MCF 10A (cell line): ENCODE results near the gene COL6A1. TPM values are rescaled to one million over a fixed set of nuclear protein-coding genes. Genes with fewer than 3 reads are reported as not detected.

Experiments used
- BruUV-seq: library from RNA; stranded (reverse); fragments of 400-500 nt; replicated peaks from 2 replicates; lab custom pipeline; 2021; lab: Mats Ljungman, UMichigan
- CTCF ChIA-PET: fragments of 300-600 bp; sonication (Branson Sonifier 250); formaldehyde crosslinking; extraction: SDS; loops from one replicate; lab custom pipeline; 2021; ENCODE audit warnings: antibody characterized with exemption, inconsistent platforms; lab: Yijun Ruan, JAX
- POLR2A ChIA-PET: fragments of 300-600, 350-650 bp; sonication (Branson Sonifier 250); formaldehyde crosslinking; extraction: SDS; loops from one replicate; lab custom pipeline; 2020; ENCODE audit warnings: antibody characterized with exemption, inconsistent platforms; lab: Yijun Ruan, JAX
- DNase-seq: peaks from one replicate; pipeline ENCODE4 v3.0.0-alpha.2; 2018; ENCODE audit not compliant: unreplicated experiment
- H3K27ac Mint-ChIP-seq: one replicate; pipeline ENCODE4 v1.8.0; 2022; ENCODE audit warnings: mild to moderate bottlenecking, low read depth, mixed read lengths; ENCODE audit not compliant: unreplicated experiment
- H3K27me3 Mint-ChIP-seq: one replicate; pipeline ENCODE4 v1.8.0; 2022; ENCODE audit warnings: mixed read lengths; ENCODE audit not compliant: insufficient read depth, unreplicated experiment
- H3K36me3 Mint-ChIP-seq: one replicate; pipeline ENCODE4 v1.8.0; 2022; ENCODE audit warnings: mild to moderate bottlenecking, moderate library complexity, mixed read lengths; ENCODE audit not compliant: insufficient read depth, unreplicated experiment
- H3K4me1 Mint-ChIP-seq: one replicate; pipeline ENCODE4 v1.8.0; 2022; ENCODE audit warnings: mixed read lengths; ENCODE audit not compliant: insufficient read depth, unreplicated experiment
- H3K4me3 Mint-ChIP-seq: one replicate; pipeline ENCODE4 v1.8.0; 2022; ENCODE audit warnings: mild to moderate bottlenecking, moderate library complexity, mixed read lengths; ENCODE audit not compliant: unreplicated experiment
- H3K9me3 Mint-ChIP-seq: one replicate; pipeline ENCODE4 v1.8.0; 2022; ENCODE audit warnings: mixed read lengths; ENCODE audit not compliant: unreplicated experiment
- intact Hi-C: fragments of 100-400 bp; cut with micrococcal nuclease; formaldehyde crosslinking; loops from 2 replicates; pipeline ENCODE4 v1.14.1; 2022
- total RNA-seq: library from RNA; stranded (reverse); gene quantifications from 2 replicates; pipeline ENCODE4 v1.2.3, GENCODE V29; 2022
- TF ChIP-seq, protein P1 (sequence below): fragments of 200-600 bp; IDR thresholded peaks from one replicate; pipeline ENCODE4 v1.8.0; 2022; ENCODE audit warnings: antibody characterized with exemption, mild to moderate bottlenecking; ENCODE audit not compliant: unreplicated experiment

Gene COL6A1
- total RNA-seq, 1 experiment from 2014 or later = 3.2 TPM

DNA sequence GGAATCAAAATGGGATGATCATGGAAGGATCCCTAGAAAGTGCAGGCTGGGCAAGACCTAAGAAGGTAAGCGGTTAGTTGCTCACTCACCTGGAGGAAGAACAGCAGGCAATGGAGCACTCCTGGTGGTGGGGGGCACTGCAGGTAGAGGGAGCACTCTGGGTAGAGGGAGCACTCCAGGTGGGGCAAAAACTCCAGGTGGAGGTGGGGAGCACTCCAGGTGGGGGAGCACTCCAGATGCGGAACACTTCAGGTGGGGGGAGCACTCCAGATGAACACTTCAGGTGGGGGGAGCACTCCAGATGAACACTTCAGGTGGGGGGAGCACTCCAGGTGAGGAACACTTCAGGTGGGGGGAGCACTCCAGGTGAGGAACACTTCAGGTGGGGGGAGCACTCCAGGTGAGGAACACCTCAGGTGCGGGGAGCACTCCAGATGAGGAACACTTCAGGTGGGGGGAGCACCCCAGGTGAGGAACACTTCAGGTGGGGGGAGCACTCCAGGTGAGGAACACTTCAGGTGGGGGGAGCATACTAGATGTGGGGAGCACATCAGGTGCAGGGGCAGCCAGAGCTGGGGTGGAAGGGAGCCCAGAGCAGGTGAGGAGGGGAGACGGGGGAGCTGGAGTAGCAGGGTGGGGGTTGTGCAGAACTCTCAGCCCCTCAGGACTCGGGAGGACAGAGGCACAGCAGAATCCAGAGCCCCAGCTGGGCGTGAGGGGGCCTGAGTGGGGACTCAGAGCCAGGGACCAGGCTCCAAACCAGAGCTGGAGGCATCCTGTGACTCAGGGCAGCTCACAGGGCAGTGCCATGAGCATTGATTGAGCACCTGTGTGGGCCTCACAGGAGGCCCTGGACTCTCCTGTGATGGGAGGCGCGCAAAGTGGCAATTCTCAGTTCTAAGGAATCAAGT, 37.7 kb upstream of the COL6A1 start:
- ChIA-PET CTCF (interaction anchor here (0.6 kb wide), 1 partner anchor 815 kb away, joined by 3 read pairs; no protein-coding TSS in a partner anchor), POLR2A (no interaction called here)
- no peaks in the 10 kb centered on the region for H3K4me1 Mint-ChIP-seq
- no peaks in the 10 kb centered on the region for H3K9me3 Mint-ChIP-seq
- H3K27ac Mint-ChIP-seq = no peak overlapping the region
- H3K36me3 Mint-ChIP-seq = no peaks in the 10 kb centered on the region
- no peak for DNase-seq
- peaks cover 28% of the 10 kb centered on the region for H3K27me3 Mint-ChIP-seq
- TF ChIP-seq, protein P1, sequence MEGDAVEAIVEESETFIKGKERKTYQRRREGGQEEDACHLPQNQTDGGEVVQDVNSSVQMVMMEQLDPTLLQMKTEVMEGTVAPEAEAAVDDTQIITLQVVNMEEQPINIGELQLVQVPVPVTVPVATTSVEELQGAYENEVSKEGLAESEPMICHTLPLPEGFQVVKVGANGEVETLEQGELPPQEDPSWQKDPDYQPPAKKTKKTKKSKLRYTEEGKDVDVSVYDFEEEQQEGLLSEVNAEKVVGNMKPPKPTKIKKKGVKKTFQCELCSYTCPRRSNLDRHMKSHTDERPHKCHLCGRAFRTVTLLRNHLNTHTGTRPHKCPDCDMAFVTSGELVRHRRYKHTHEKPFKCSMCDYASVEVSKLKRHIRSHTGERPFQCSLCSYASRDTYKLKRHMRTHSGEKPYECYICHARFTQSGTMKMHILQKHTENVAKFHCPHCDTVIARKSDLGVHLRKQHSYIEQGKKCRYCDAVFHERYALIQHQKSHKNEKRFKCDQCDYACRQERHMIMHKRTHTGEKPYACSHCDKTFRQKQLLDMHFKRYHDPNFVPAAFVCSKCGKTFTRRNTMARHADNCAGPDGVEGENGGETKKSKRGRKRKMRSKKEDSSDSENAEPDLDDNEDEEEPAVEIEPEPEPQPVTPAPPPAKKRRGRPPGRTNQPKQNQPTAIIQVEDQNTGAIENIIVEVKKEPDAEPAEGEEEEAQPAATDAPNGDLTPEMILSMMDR = no peak
- intact Hi-C loops = no loop called here
- no peak overlapping the region for H3K4me3 Mint-ChIP-seq
- BruUV-seq = no TSS peak

- CTCF ChIA-PET = interaction anchor here (0.6 kb wide), 1 partner anchor 816 kb away, joined by 3 read pairs; no protein-coding TSS in a partner anchor
- H3K27ac Mint-ChIP-seq = no peak overlapping the region
- H3K27me3 Mint-ChIP-seq = peaks cover 34% of the 10 kb centered on the region
- DNase-seq = no peak
- no peaks in the 10 kb centered on the region for H3K9me3 Mint-ChIP-seq
- no peaks in the 10 kb centered on the region for H3K4me1 Mint-ChIP-seq
- H3K4me3 Mint-ChIP-seq = no peak overlapping the region
- no TSS peak for BruUV-seq
- POLR2A ChIA-PET = no interaction called here
- TF ChIP-seq, protein P1 = no peak
- intact Hi-C loops = no loop called here
- no peaks in the 10 kb centered on the region for H3K36me3 Mint-ChIP-seq
Observed at GRCh38 chr21:45944601-45945000, 37.0 kb upstream of the COL6A1 start.

DNA sequence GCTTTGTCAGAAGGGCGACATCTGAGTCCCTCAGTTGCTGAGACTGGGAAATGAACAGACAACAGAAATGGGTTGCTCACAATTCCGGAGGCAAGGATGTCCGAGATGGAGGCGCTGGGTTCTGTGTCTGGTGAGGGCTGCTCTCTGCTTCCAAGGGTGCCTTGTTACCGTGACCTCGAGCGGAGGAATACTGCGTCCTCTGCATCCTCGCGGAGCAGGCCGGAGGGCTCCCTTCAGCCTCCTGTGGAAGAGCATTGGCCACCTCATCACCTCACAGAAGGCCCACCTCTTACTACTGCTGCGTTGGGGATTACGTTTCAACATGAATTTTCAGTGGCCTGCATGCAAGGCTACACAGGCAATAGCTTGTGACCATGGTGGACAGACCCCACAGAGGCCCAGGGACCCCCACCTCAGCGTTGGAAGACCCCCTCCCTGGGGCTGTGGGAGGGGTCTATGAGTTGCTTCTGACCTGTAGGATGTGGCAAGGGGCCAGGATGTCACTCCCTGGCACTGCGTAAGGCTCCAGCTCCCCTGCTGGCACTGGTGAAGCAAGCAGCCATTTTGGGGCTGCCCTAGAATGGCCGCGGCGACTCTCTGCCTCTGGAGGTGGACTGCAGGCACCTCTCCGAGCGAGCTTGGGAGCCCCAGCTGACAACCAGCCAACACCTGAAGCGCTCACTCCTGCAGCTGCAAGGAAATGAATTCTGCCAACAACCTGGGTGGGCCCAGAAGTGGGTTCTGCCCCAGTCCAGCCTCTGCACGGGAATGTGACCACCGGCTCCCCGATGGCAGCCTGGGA, 36.3 kb upstream of the COL6A1 start:
- Mint-ChIP-seq H3K9me3 (no peaks in the 10 kb centered on the region), H3K4me3 (no peak overlapping the region), H3K36me3 (no peaks in the 10 kb centered on the region), H3K27me3 (peaks cover 34% of the 10 kb centered on the region), H3K4me1 (peaks cover 4% of the 10 kb centered on the region), H3K27ac (no peak overlapping the region)
- POLR2A ChIA-PET = no interaction called here
- TF ChIP-seq, protein P1 = no peak
- CTCF ChIA-PET = interaction anchor here (0.5 kb wide), 1 partner anchor 10 kb away, joined by 3 read pairs; no protein-coding TSS in a partner anchor
- intact Hi-C loops = no loop called here
- BruUV-seq = no TSS peak
- DNase-seq = no peak

DNA sequence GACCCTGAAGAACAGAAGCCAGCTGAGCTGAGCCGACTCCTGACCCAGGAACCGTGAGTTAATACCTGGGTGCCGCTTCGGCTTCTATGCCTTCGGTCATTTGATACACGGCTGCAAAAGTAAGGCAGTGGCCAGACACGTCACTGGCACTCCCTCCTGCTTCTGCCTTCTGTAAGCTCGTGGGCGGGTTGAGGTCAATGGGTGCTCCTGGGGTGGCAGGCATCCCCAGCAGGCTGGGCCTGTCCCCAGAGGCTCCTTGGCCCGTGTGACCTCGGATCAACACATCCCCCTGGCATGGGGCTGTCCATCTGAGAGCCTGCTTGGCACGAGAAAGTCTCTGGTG, 35.7 kb upstream of the COL6A1 start:
- intact Hi-C loops = no loop called here

More for the DNA sequence above, 35.7 kb upstream of the COL6A1 start:
- H3K9me3 Mint-ChIP-seq = no peaks in the 10 kb centered on the region
- ChIA-PET CTCF (interaction anchor here (0.5 to 1.2 kb wide), 2 partner anchors 11 to 65 kb away, joined by 3 to 4 read pairs; no protein-coding TSS in a partner anchor), POLR2A (interaction anchor here (1.3 kb wide), 1 partner anchor 325 kb away, joined by 3 read pairs; no protein-coding TSS in a partner anchor)
- H3K27ac Mint-ChIP-seq = no peak overlapping the region
- TF ChIP-seq, protein P1 = no peak
- peaks cover 8% of the 10 kb centered on the region for H3K4me1 Mint-ChIP-seq
- no peaks in the 10 kb centered on the region for H3K36me3 Mint-ChIP-seq
- H3K27me3 Mint-ChIP-seq = peaks cover 34% of the 10 kb centered on the region
- no peak overlapping the region for H3K4me3 Mint-ChIP-seq
- DNase-seq = peak; percentile 33
- no TSS peak for BruUV-seq
